HepG2 (cell line): ENCODE measurements around the gene CEP44. TPM values are rescaled to one million over a fixed set of nuclear protein-coding genes. Genes with fewer than 3 reads are reported as not detected.

Source experiments
- AGO1 ChIP-seq: fragments of 200-400 bp; formaldehyde crosslinking; IDR thresholded peaks from 2 replicates; pipeline ENCODE4 v1.6.1; 2017; ENCODE audit warnings: mild to moderate bottlenecking, low read depth, low read length, moderate library complexity; ENCODE audit not compliant: poor library complexity, severe bottlenecking
- ARNT2 ChIP-seq: sonication (generic); formaldehyde crosslinking; IDR thresholded peaks from 2 replicates; pipeline ENCODE4 v1.8.0; 2022; ENCODE audit warnings: mild to moderate bottlenecking, low read depth, missing genetic modification reagents, moderate library complexity
- CCAR2 ChIP-seq: fragments of 200-400 bp; formaldehyde crosslinking; optimal IDR thresholded peaks from 2 replicates; pipeline ENCODE3; 2018; ENCODE audit warnings: low read depth, mild to moderate bottlenecking, low read length, moderate library complexity
- CREBL2 ChIP-seq: sonication (generic); formaldehyde crosslinking; IDR thresholded peaks from 2 replicates; pipeline ENCODE4 v1.8.1; 2023; ENCODE audit warnings: missing genetic modification reagents, mild to moderate bottlenecking, borderline replicate concordance
- FOXK1 ChIP-seq: sonication (generic); formaldehyde crosslinking; IDR thresholded peaks from 2 replicates; pipeline ENCODE4 v1.4.0; 2020; ENCODE audit warnings: low read depth, missing genetic modification reagents, borderline replicate concordance
- FOXP1 ChIP-seq, 2 experiments: fragments of 450-650 bp in 1 of 2; IDR thresholded peaks; 2 replicates each; pipeline ENCODE4 v1.6.1; 2017 to 2018; ENCODE audit warnings: antibody characterized with exemption in 1 of 2
- GABPB1 ChIP-seq: IDR thresholded peaks from 2 replicates; pipeline ENCODE4 v1.6.1; 2016; ENCODE audit warnings: mild to moderate bottlenecking, missing genetic modification reagents, moderate library complexity, missing compliant biosample characterization
- GTF3A ChIP-seq: sonication (generic); formaldehyde crosslinking; conservative IDR thresholded peaks from 2 replicates; pipeline ENCODE4 v1.4.0; 2020; ENCODE audit warnings: mild to moderate bottlenecking, missing genetic modification reagents
- HMG20A ChIP-seq: IDR thresholded peaks from 2 replicates; pipeline ENCODE4 v1.6.1; 2016; ENCODE audit warnings: borderline replicate concordance
- MTA1 ChIP-seq: sonication (generic); formaldehyde crosslinking; IDR thresholded peaks from 2 replicates; pipeline ENCODE4 v1.4.0; 2020; ENCODE audit warnings: missing genetic modification reagents, mild to moderate bottlenecking, borderline replicate concordance
- MTF2 ChIP-seq: sonication (generic); formaldehyde crosslinking; IDR thresholded peaks from 2 replicates; pipeline ENCODE4 v1.5.0; 2020; ENCODE audit warnings: missing genetic modification reagents, borderline replicate concordance
- MXD4 ChIP-seq: IDR thresholded peaks from 2 replicates; pipeline ENCODE4 v1.6.1; 2016; ENCODE audit warnings: mild to moderate bottlenecking, missing biosample characterization, missing genetic modification reagents
- MYC ChIP-seq: sonication (generic); formaldehyde crosslinking; IDR thresholded peaks from 2 replicates; pipeline ENCODE4 v1.9.0; 2021; ENCODE audit warnings: missing genetic modification reagents, borderline replicate concordance
- NPAS2 ChIP-seq: sonication (generic); formaldehyde crosslinking; IDR thresholded peaks from 2 replicates; pipeline ENCODE4 v1.8.0; 2022; ENCODE audit warnings: mild to moderate bottlenecking, missing genetic modification reagents, borderline replicate concordance
- NRL ChIP-seq: sonication (generic); formaldehyde crosslinking; IDR thresholded peaks from 2 replicates; pipeline ENCODE4 v1.5.0; 2020; ENCODE audit warnings: missing genetic modification reagents, mild to moderate bottlenecking, moderate library complexity, borderline replicate concordance
- YEATS2 ChIP-seq: sonication (generic); formaldehyde crosslinking; IDR thresholded peaks from 2 replicates; pipeline ENCODE4 v1.4.0; 2020; ENCODE audit warnings: missing genetic modification reagents, borderline replicate concordance
- YEATS4 ChIP-seq: sonication (generic); formaldehyde crosslinking; IDR thresholded peaks from 2 replicates; pipeline ENCODE4 v1.4.0; 2020; ENCODE audit warnings: missing genetic modification reagents, borderline replicate concordance
- ZBTB8A ChIP-seq: sonication (generic); formaldehyde crosslinking; IDR thresholded peaks from 2 replicates; pipeline ENCODE4 v1.4.0; 2020; ENCODE audit warnings: mild to moderate bottlenecking, low read depth, missing genetic modification reagents, borderline replicate concordance
- ZC3H13 ChIP-seq: sonication (generic); formaldehyde crosslinking; IDR thresholded peaks from 2 replicates; pipeline ENCODE4 v1.8.1; 2023; ENCODE audit warnings: mild to moderate bottlenecking, missing genetic modification reagents, moderate library complexity
- ZFP90 ChIP-seq: sonication (generic); formaldehyde crosslinking; IDR thresholded peaks from 2 replicates; pipeline ENCODE4 v1.8.0; 2022; ENCODE audit warnings: missing genetic modification reagents, mild to moderate bottlenecking, inconsistent platforms, borderline replicate concordance
- ZMAT3 ChIP-seq: sonication (generic); formaldehyde crosslinking; conservative IDR thresholded peaks from 2 replicates; pipeline ENCODE4 v1.7.0; 2021; ENCODE audit warnings: missing genetic modification reagents
- ZMYM4 ChIP-seq: sonication (generic); formaldehyde crosslinking; IDR thresholded peaks from 2 replicates; pipeline ENCODE4 v1.8.1; 2023; ENCODE audit warnings: mild to moderate bottlenecking, missing genetic modification reagents
- ZNF124 ChIP-seq: sonication (generic); formaldehyde crosslinking; IDR thresholded peaks from 2 replicates; pipeline ENCODE4 v1.4.0; 2020; ENCODE audit warnings: missing genetic modification reagents
- ZNF326 ChIP-seq: sonication (generic); formaldehyde crosslinking; IDR thresholded peaks from 2 replicates; pipeline ENCODE4 v1.4.0; 2020; ENCODE audit warnings: missing genetic modification reagents, borderline replicate concordance
- ZNF383 ChIP-seq: sonication (generic); formaldehyde crosslinking; IDR thresholded peaks from 2 replicates; pipeline ENCODE4 v1.4.0; 2020; ENCODE audit warnings: missing genetic modification reagents, mild to moderate bottlenecking, borderline replicate concordance
- ZNF761 ChIP-seq: sonication (generic); formaldehyde crosslinking; conservative IDR thresholded peaks from 2 replicates; pipeline ENCODE4 v1.4.0; 2020; ENCODE audit warnings: mild to moderate bottlenecking, missing genetic modification reagents
- ZNF775 ChIP-seq: sonication (generic); formaldehyde crosslinking; IDR thresholded peaks from 2 replicates; pipeline ENCODE4 v1.4.0; 2020; ENCODE audit warnings: missing genetic modification reagents, mild to moderate bottlenecking, moderate library complexity, borderline replicate concordance
- ZNF788 ChIP-seq: sonication (generic); formaldehyde crosslinking; IDR thresholded peaks from 2 replicates; pipeline ENCODE4 v1.5.0; 2020; ENCODE audit warnings: mild to moderate bottlenecking, missing genetic modification reagents, borderline replicate concordance
- ZSCAN20 ChIP-seq: sonication (generic); formaldehyde crosslinking; IDR thresholded peaks from 2 replicates; pipeline ENCODE4 v1.4.0; 2020; ENCODE audit warnings: missing genetic modification reagents, mild to moderate bottlenecking, borderline replicate concordance
- ZSCAN29 ChIP-seq: sonication (generic); formaldehyde crosslinking; conservative IDR thresholded peaks from 2 replicates; pipeline ENCODE4 v1.4.0; 2020; ENCODE audit warnings: mild to moderate bottlenecking, missing genetic modification reagents
- polyA plus RNA-seq, 8 experiments: library from polyadenylated mRNA; depleted of rRNA in 3 of 8; stranded (reverse) in 7 of 8; unstranded in 1 of 8; fragments of >200 nt; fragmentation: Illumina TruSeq in 4 of 8; extraction: Trizol in 4 of 8; gene quantifications; 2 replicates each; pipeline versions ENCODE4 v1.2.1 to v1.2.3, GENCODE V29; 2011 to 2016; ENCODE audit warnings: low read depth in 4 of 8, missing spikeins in 1 of 8, mixed read lengths in 1 of 8; ENCODE audit not compliant: insufficient read depth in 1 of 8
- total RNA-seq, 5 experiments: library from RNA; depleted of rRNA; stranded (reverse); fragments of >200 nt; fragmentation: Illumina TruSeq; extraction: Trizol; gene quantifications; 2 replicates each; pipeline ENCODE4 v1.2.3, GENCODE V29; 2016; ENCODE audit warnings: low read depth in 1 of 5

CEP44 gene
- total and polyA plus RNA-seq, 2 of the 13 experiments (the other 11 are each of a cell fraction or from before 2014, with no cell fraction given), result 5.5 to 11.9 TPM

- TF ChIP-seq ZNF775 (CRISPR knock-in tag) (peak; percentile 73; the same call in 1 of the 2 replicates), GTF3A (0 out of 2 replicates have a peak, but pooled peaks have one; percentile 60), ZNF124 (peak; percentile 29; the same call in 1 of the 2 replicates), GABPB1 (CRISPR knock-in tag) (peak; percentile 96), ZNF383 (CRISPR knock-in tag) (no peak), FOXP1 (IDR thresholded peaks at IDR 0.05) (no peak), FOXP1 (CRISPR knock-in tag; IDR thresholded peaks at IDR 0.05) (0 out of 2 replicates have a peak, but pooled peaks have one; percentile 7), AGO1 (no peak), MTA1 (CRISPR knock-in tag) (peak; percentile 51; the same call in 1 of the 2 replicates), ZNF788 (CRISPR knock-in tag) (peak; percentile 67; the same call in 1 of the 2 replicates), ZSCAN20 (CRISPR knock-in tag) (0 out of 2 replicates have a peak, but pooled peaks have one; percentile 53), NPAS2 (CRISPR knock-in tag) (no peak), CREBL2 (CRISPR knock-in tag) (no peak), ZC3H13 (CRISPR knock-in tag) (peak; percentile 87), CCAR2 (no peak), MTF2 (CRISPR knock-in tag) (peak; percentile 82; the same call in 1 of the 2 replicates), ZSCAN29 (CRISPR knock-in tag) (0 out of 2 replicates have a peak, but pooled peaks have one; percentile 64), NRL (CRISPR knock-in tag) (peak; percentile 42), ARNT2 (CRISPR knock-in tag) (peak; percentile 59; the same call in 1 of the 2 replicates), ZBTB8A (peak; percentile 64; the same call in 1 of the 2 replicates), YEATS4 (CRISPR knock-in tag) (peak; percentile 94), HMG20A (CRISPR knock-in tag) (no peak; the same call in 1 of the 2 replicates), ZNF326 (CRISPR knock-in tag) (no peak), YEATS2 (CRISPR knock-in tag) (peak; percentile 86), ZMAT3 (CRISPR knock-in tag) (peak; percentile 49; the same call in 1 of the 2 replicates), MYC (peak; percentile 80; the same call in 1 of the 2 replicates), FOXK1 (CRISPR knock-in tag) (peak; percentile 99), ZMYM4 (CRISPR knock-in tag) (peak; percentile 87), MXD4 (CRISPR knock-in tag) (no peak), ZNF761 (peak; percentile 88), ZFP90 (peak; percentile 76)
These were observed at the start of gene CEP44, which contains the start of gene FBXO8 (continued) for GRCh38 chr4:174283507-174284471.
